SK-N-SH treated with all-trans-retinoic acid at 6 μM for 48 hours (cell line): ENCODE measurements around the gene MCUB.

Experiments used
- CREB5 ChIP-seq: fragments of 250-450 bp; sonication (Bioruptor Pico); IDR thresholded peaks from 2 replicates; pipeline ENCODE4 v1.5.1; 2020; ENCODE audit warnings: low read depth, mild to moderate bottlenecking, moderate library complexity
- CSDC2 ChIP-seq: fragments of 250-450 bp; sonication (Bioruptor Pico); IDR thresholded peaks from 2 replicates; pipeline ENCODE4 v1.5.0; 2020; ENCODE audit warnings: mild to moderate bottlenecking, moderate library complexity
- PPARA ChIP-seq: fragments of 250-450 bp; sonication (Bioruptor Pico); IDR thresholded peaks from 2 replicates; pipeline ENCODE4 v1.5.0; 2020; ENCODE audit warnings: mild to moderate bottlenecking, borderline replicate concordance
- SNAI2 ChIP-seq: fragments of 250-450 bp; sonication (Bioruptor Pico); IDR thresholded peaks from 2 replicates; pipeline ENCODE4 v1.5.0; 2020; ENCODE audit warnings: mild to moderate bottlenecking, moderate library complexity
- TCF4 ChIP-seq: fragments of 250-450 bp; sonication (Bioruptor Pico); IDR thresholded peaks from 2 replicates; pipeline ENCODE4 v1.8.0; 2021; ENCODE audit warnings: mild to moderate bottlenecking, moderate library complexity, borderline replicate concordance
- ZFP30 ChIP-seq: fragments of 450-650 bp; formaldehyde crosslinking; IDR thresholded peaks from 2 replicates; pipeline ENCODE4 v1.5.0; 2022; ENCODE audit warnings: mild to moderate bottlenecking, moderate library complexity
- ZNF565 ChIP-seq: fragments of 450-650 bp; formaldehyde crosslinking; conservative IDR thresholded peaks from 2 replicates; pipeline ENCODE4 v1.5.0; 2020; ENCODE audit warnings: low read depth, mild to moderate bottlenecking, moderate library complexity
- ZNF8 ChIP-seq: fragments of 450-650 bp; formaldehyde crosslinking; IDR thresholded peaks from 2 replicates; pipeline ENCODE4 v1.5.0; 2020; ENCODE audit warnings: mild to moderate bottlenecking, moderate library complexity
- TF ChIP-seq, protein P1 (sequence below): fragments of 250-450 bp; sonication (Bioruptor Pico); IDR thresholded peaks from 2 replicates; pipeline ENCODE4 v1.8.0; 2020; ENCODE audit warnings: mild to moderate bottlenecking, moderate library complexity, borderline replicate concordance

GRCh38 chr4:109676886-109677285 lies 116.8 kb downstream of the MCUB start:
- no peak for TF ChIP-seq TCF4 (CRISPR knock-in tag)
- TF ChIP-seq, protein P1, sequence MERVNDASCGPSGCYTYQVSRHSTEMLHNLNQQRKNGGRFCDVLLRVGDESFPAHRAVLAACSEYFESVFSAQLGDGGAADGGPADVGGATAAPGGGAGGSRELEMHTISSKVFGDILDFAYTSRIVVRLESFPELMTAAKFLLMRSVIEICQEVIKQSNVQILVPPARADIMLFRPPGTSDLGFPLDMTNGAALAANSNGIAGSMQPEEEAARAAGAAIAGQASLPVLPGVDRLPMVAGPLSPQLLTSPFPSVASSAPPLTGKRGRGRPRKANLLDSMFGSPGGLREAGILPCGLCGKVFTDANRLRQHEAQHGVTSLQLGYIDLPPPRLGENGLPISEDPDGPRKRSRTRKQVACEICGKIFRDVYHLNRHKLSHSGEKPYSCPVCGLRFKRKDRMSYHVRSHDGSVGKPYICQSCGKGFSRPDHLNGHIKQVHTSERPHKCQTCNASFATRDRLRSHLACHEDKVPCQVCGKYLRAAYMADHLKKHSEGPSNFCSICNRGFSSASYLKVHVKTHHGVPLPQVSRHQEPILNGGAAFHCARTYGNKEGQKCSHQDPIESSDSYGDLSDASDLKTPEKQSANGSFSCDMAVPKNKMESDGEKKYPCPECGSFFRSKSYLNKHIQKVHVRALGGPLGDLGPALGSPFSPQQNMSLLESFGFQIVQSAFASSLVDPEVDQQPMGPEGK (CRISPR knock-in tag) = no peak
- TF ChIP-seq ZNF565 (CRISPR knock-in tag) = no peak
- no peak for TF ChIP-seq SNAI2 (CRISPR knock-in tag)
- TF ChIP-seq ZFP30 (CRISPR knock-in tag) = no peak
- TF ChIP-seq CSDC2 (CRISPR knock-in tag) = no peak
- TF ChIP-seq CREB5 (CRISPR knock-in tag) = no peak
- no peak for TF ChIP-seq PPARA (CRISPR knock-in tag)
- no peak for TF ChIP-seq ZNF8
